Uterus (tissue), 4 donors: Measurements from ENCODE around the gene IL23A. TPM values are rescaled to one million over a fixed set of nuclear protein-coding genes. Genes with fewer than 3 reads are reported as not detected.

Experiments used
- DNase-seq, 2 donors: peaks; one replicate each; pipeline ENCODE4 v3.0.0-alpha.2; 2019 to 2020
- H3K27ac ChIP-seq, 2 donors: fragments of 200-600 bp; sonication (generic); 1 replicate in 1 of 2; 2 replicates in 1 of 2; pipeline ENCODE4 v1.5.1; 2016 to 2018
- H3K27me3 ChIP-seq, 2 donors: fragments of 200-600 bp; sonication (generic); one replicate each; pipeline ENCODE4 v1.5.1; 2018 to 2019; ENCODE audit warnings: control low read depth in 1 of 2
- H3K36me3 ChIP-seq, 2 donors: fragments of 200-600 bp; sonication (generic); one replicate each; pipeline ENCODE4 v1.5.1; 2019; ENCODE audit warnings: control low read depth in 1 of 2
- H3K4me1 ChIP-seq, 2 donors: fragments of 200-600 bp; sonication (generic); one replicate each; pipeline ENCODE4 v1.5.1; 2018 to 2019; ENCODE audit warnings: control low read depth in 1 of 2
- H3K4me3 ChIP-seq, 2 donors: fragments of 200-600 bp; sonication (generic); 1 replicate in 1 of 2; 2 replicates in 1 of 2; pipeline ENCODE4 v1.5.1; 2018 to 2019; ENCODE audit warnings: mild to moderate bottlenecking in 1 of 2
- H3K9me3 ChIP-seq, 2 donors: fragments of 200-600 bp; sonication (generic); one replicate each; pipeline ENCODE4 v1.5.1; 2019; ENCODE audit warnings: control low read depth in 1 of 2
- POLR2A ChIP-seq, 2 donors: fragments of 450-650 bp; IDR thresholded peaks; one replicate each; pipeline ENCODE4 v1.6.1; 2016; ENCODE audit warnings: antibody characterized with exemption in 2 of 2, mild to moderate bottlenecking in 1 of 2, moderate library complexity in 1 of 2
- intact Hi-C: fragments of 100-400 bp; cut with DNase I; formaldehyde crosslinking; loops from one replicate; pipeline ENCODE4 v1.15.1; 2023; ENCODE audit warnings: low total_unique reads
- total RNA-seq, 4 donors: library from RNA; depleted of rRNA in 3 of 4; stranded (reverse); fragments of >200 nt in 3 of 4; gene quantifications; one replicate each; pipeline versions ENCODE4 v1.1.0 to v1.2.4, GENCODE V29; 2014 to 2023
- TF ChIP-seq, protein P1 (sequence below), 4 experiments: fragments of 200-600 bp in 2 of 4; fragments of 450-650 bp in 2 of 4; sonication (generic) in 2 of 4; IDR thresholded peaks; one replicate each; pipeline ENCODE4 v1.5.1; 2016 to 2019; ENCODE audit warnings: antibody characterized with exemption in 4 of 4, mild to moderate bottlenecking in 2 of 4, moderate library complexity in 1 of 4
- donor health status: DM: yes; HTN: yes; CAD: no.

IL23A gene
- total RNA-seq, 4 donors from 2014 or later, result 0.97 TPM; not detected in 3

DNA sequence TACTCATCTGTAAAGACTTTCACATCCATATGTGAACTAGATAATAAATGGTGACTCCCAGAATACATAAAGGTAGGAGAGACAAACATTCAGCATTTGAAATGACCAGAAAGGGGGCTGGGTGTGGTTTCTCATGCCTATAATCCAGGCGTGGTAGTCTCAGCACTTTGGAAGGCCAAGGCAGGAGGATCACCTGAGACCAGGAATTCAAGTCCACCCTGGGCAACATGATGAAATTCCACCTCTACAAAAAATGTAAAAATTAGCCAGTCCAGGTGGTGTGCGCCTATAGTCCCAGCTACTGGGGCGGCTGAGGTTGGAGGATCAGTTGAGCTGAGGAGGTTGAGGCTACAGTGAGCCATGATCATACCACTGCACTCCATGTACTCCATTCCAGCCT is 34.4 kb upstream of the IL23A start:
- H3K27me3 ChIP-seq, result no peaks in the 10 kb centered on the region
- H3K9me3 ChIP-seq, result no peaks in the 10 kb centered on the region
- H3K4me3 ChIP-seq, result no peak overlapping the region
- intact Hi-C loops, result no loop called here
- TF ChIP-seq, protein P1, sequence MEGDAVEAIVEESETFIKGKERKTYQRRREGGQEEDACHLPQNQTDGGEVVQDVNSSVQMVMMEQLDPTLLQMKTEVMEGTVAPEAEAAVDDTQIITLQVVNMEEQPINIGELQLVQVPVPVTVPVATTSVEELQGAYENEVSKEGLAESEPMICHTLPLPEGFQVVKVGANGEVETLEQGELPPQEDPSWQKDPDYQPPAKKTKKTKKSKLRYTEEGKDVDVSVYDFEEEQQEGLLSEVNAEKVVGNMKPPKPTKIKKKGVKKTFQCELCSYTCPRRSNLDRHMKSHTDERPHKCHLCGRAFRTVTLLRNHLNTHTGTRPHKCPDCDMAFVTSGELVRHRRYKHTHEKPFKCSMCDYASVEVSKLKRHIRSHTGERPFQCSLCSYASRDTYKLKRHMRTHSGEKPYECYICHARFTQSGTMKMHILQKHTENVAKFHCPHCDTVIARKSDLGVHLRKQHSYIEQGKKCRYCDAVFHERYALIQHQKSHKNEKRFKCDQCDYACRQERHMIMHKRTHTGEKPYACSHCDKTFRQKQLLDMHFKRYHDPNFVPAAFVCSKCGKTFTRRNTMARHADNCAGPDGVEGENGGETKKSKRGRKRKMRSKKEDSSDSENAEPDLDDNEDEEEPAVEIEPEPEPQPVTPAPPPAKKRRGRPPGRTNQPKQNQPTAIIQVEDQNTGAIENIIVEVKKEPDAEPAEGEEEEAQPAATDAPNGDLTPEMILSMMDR (IDR thresholded peaks at IDR 0.05), result no peak
- TF ChIP-seq POLR2A (IDR thresholded peaks at IDR 0.05), result no peak
- H3K27ac ChIP-seq, result no peak overlapping the region
- H3K36me3 ChIP-seq, result no peaks in the 10 kb centered on the region
- H3K4me1 ChIP-seq, result peaks cover 0 to 3% of the 10 kb centered on the region in 2 donors
- no peak for DNase-seq

GRCh38 chr12:56304872-56305590 is 33.7 kb upstream of the IL23A start:
- H3K27ac ChIP-seq, result no peak overlapping the region
- no peak for DNase-seq
- TF ChIP-seq, protein P1 (IDR thresholded peaks at IDR 0.05), result no peak
- no peak for TF ChIP-seq POLR2A (IDR thresholded peaks at IDR 0.05)
- H3K9me3 ChIP-seq, result no peaks in the 10 kb centered on the region
- no peaks in the 10 kb centered on the region for H3K36me3 ChIP-seq
- no peaks in the 10 kb centered on the region for H3K27me3 ChIP-seq
- no peak overlapping the region for H3K4me3 ChIP-seq
- intact Hi-C loops, result no loop called here
- peaks cover 0 to 3% of the 10 kb centered on the region in 2 donors for H3K4me1 ChIP-seq

DNA sequence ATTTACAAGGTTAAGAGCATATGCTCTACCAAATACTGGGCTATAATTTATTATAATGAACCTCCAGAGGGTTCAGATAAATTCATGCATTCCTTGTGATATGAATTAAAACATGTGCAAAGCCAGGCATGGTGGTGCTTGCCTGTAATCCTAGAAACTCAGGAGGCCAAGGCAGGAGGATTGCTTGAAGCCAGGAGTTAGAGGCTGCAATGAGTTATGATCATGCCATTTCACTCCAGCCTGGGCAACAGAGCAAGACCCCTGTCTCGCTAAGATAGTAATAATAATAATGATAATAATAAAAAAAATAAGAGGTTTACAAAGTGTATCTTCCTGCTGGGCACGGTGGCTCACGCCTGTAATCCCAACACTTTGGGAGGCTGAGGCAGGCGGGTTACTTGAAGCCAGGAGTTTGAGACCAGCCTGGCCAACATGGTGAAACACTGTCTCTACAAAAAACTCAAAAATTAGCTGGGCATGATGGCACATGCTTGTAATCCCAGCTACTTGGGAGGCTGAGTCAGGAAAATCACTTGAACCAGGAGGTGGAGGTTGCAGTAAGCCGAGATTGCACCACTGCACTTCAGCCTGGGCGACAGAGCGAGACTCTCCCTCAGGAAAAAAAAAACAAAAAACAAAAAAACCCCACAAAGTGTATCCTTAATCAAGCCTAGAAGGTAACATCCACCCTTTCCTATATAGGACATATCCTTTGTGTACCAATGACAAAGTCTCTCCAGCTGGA is 31.3 kb upstream of the IL23A start:
- intact Hi-C loops, result no loop called here
- Histone ChIP-seq H3K27ac (no peak overlapping the region), H3K4me3 (no peak overlapping the region), H3K9me3 (no peaks in the 10 kb centered on the region), H3K4me1 (no peaks in the 10 kb centered on the region), H3K27me3 (no peaks in the 10 kb centered on the region), H3K36me3 (no peaks in the 10 kb centered on the region)
- no peak for TF ChIP-seq POLR2A (IDR thresholded peaks at IDR 0.05)
- TF ChIP-seq, protein P1 (IDR thresholded peaks at IDR 0.05), result no peak
- no peak for DNase-seq

- H3K4me1 ChIP-seq, result no peaks in the 10 kb centered on the region
- no peaks in the 10 kb centered on the region for H3K36me3 ChIP-seq
- TF ChIP-seq, protein P1 (IDR thresholded peaks at IDR 0.05), result no peak
- TF ChIP-seq POLR2A (IDR thresholded peaks at IDR 0.05), result no peak
Observed at GRCh38 chr12:56308714-56309113, 30.0 kb upstream of the IL23A start.

GRCh38 chr12:56311003-56311402 is 27.7 kb upstream of the IL23A start:
- H3K27ac ChIP-seq, result no peak overlapping the region
- intact Hi-C loops, result no loop called here
- H3K4me3 ChIP-seq, result no peak overlapping the region
- no peak for TF ChIP-seq POLR2A (IDR thresholded peaks at IDR 0.05)
- TF ChIP-seq, protein P1 (IDR thresholded peaks at IDR 0.05), result no peak
- H3K4me1 ChIP-seq, result peaks cover 0 to 5% of the 10 kb centered on the region in 2 donors
- H3K9me3 ChIP-seq, result no peaks in the 10 kb centered on the region
- H3K36me3 ChIP-seq, result no peaks in the 10 kb centered on the region
- DNase-seq, result no peak
- H3K27me3 ChIP-seq, result no peaks in the 10 kb centered on the region

More at GRCh38 chr12:56308714-56309113, 30.0 kb upstream of the IL23A start:
- intact Hi-C loops, result no loop called here
- H3K9me3 ChIP-seq, result no peaks in the 10 kb centered on the region
- H3K27ac ChIP-seq, result no peak overlapping the region
- H3K27me3 ChIP-seq, result no peaks in the 10 kb centered on the region
- no peak overlapping the region for H3K4me3 ChIP-seq
- no peak for DNase-seq
